ENCODE results near the gene CKLF. TPM values are rescaled to one million over a fixed set of nuclear protein-coding genes. Genes with fewer than 3 reads are reported as not detected.

Gene CKLF
- total RNA-seq, 4 donors from 2014 or later, result 30.5 to 94.3 (median 42.2) TPM

DNA sequence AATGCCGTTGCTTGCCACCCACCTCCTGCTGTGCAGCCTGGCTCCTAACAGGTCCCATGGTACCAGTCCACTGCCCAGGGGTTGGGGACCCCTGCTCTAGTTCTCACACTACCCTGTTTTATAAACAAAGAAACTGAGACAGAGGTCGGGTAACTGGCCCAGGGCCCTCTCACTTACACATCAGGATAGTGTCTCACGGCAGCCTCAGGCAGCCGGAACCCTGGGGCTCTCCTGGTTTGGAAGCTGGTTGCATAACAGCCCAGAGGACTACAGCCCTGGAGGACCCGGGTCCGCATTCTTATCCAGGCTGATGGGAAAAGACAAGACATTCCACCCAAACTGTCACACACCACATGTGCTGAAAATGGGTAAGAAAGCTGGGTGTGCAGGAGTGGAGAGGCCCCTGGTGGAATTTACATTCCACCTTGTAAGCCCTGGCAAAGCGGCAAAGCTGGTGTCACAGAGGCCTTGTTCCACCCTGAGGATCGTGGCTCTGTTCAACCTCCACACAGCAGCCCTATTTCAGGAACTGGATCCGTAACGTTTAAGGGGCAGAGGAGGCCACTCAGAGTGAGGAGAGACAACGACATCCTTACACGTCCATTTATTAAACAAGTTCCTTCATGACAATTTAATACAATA is 61.9 kb downstream of the CKLF start:
- TF ChIP-seq, protein P1, sequence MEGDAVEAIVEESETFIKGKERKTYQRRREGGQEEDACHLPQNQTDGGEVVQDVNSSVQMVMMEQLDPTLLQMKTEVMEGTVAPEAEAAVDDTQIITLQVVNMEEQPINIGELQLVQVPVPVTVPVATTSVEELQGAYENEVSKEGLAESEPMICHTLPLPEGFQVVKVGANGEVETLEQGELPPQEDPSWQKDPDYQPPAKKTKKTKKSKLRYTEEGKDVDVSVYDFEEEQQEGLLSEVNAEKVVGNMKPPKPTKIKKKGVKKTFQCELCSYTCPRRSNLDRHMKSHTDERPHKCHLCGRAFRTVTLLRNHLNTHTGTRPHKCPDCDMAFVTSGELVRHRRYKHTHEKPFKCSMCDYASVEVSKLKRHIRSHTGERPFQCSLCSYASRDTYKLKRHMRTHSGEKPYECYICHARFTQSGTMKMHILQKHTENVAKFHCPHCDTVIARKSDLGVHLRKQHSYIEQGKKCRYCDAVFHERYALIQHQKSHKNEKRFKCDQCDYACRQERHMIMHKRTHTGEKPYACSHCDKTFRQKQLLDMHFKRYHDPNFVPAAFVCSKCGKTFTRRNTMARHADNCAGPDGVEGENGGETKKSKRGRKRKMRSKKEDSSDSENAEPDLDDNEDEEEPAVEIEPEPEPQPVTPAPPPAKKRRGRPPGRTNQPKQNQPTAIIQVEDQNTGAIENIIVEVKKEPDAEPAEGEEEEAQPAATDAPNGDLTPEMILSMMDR (IDR thresholded peaks at IDR 0.05; ENCODE audit: low read depth), result no peak

Small RNAs within 50 kb of the gene (small RNA-seq; reads per million reads assigned to genes)
- not detected for gene CKLF-CMTM1

Other genes starting within 250 kb of the CKLF start
- 100 to 1,000 TPM in 1 of 4 donors, 10 to 100 TPM in 3; 28.7 to 155 (median 43.2) TPM for gene CDH5, start 185.9 kb upstream of the CKLF start, total RNA-seq
- gene BEAN1, start 125.3 kb upstream of the CKLF start, total RNA-seq, result under 1 TPM in 1 of 4 donors, not detected in 3; 0.88 TPM
- gene TK2, start 2.5 kb upstream of the CKLF start, total RNA-seq, result 100 to 1,000 TPM in 2 of 4 donors, 10 to 100 TPM in 2; 63.6 to 118 (median 92.4) TPM
- 1 to 10 TPM in 1 of 4 donors, under 1 TPM in 2, not detected in 1; 0.66 to 2.2 (median 0.82) TPM for gene CMTM1, start 13.9 kb downstream of the CKLF start, total RNA-seq
- not detected for gene CMTM2, start 26.9 kb downstream of the CKLF start, total RNA-seq
- 100 to 1,000 TPM in 1 of 4 donors, 10 to 100 TPM in 3; 27.5 to 101 (median 43.1) TPM for gene CMTM3, start 52.1 kb downstream of the CKLF start, total RNA-seq
- 10 to 100 TPM; 12.1 to 16.0 (median 13.0) TPM for gene CMTM4, start 144.2 kb downstream of the CKLF start, total RNA-seq
- 100 to 1,000 TPM; 123 to 210 (median 165) TPM for gene DYNC1LI2, start 199.0 kb downstream of the CKLF start, total RNA-seq
- under 1 TPM in 2 of 4 donors, not detected in 2; 0.33 to 0.68 TPM for gene TERB1, start 249.0 kb downstream of the CKLF start, total RNA-seq

All from subcutaneous adipose tissue (tissue), 4 donors.